Measurements from ENCODE around the gene OR56A3.
"Not testable (repeated sequence)": the region's sequence is repeated elsewhere in the genome, so short reads cannot be mapped to it uniquely, and the experiment has no call there.

OR56A3 gene

GRCh38 chr11:5941951-5942350 is at the start of gene OR56A3:
OR56A3 (plus strand) TSS chr11:5942251; CDS start chr11:5947347, 5,096 bp downstream.
- no peak for DNase-seq

GRCh38 chr11:5892908-5893307 is 49.1 kb upstream of the OR56A3 start, which contains the start of gene OR52E5:
OR52E5 (plus strand) TSS chr11:5893208; CDS start chr11:5900777, 7,569 bp downstream.
- DNase-seq = no peak

GRCh38 chr11:5899534-5899933 is 42.5 kb upstream of the OR56A3 start:
- DNase-seq = no peak

GRCh38 chr11:5910540-5910939 is 31.5 kb upstream of the OR56A3 start:
- DNase-seq = no peak

GRCh38 chr11:5922749-5923426 is 19.2 kb upstream of the OR56A3 start:
- no peak for DNase-seq

- DNase-seq = no peak
Measured at GRCh38 chr11:5923427-5923776, 18.6 kb upstream of the OR56A3 start.

- no peak for DNase-seq
Measured at GRCh38 chr11:5923794-5924193, 18.3 kb upstream of the OR56A3 start.

GRCh38 chr11:5928271-5928670 is 13.8 kb upstream of the OR56A3 start:
- no peak for DNase-seq

GRCh38 chr11:5928811-5929210 is 13.2 kb upstream of the OR56A3 start:
- DNase-seq = no peak

- no peak for DNase-seq
Measured at GRCh38 chr11:5929571-5930368, 12.3 kb upstream of the OR56A3 start.

- no peak for DNase-seq
Measured at GRCh38 chr11:5930614-5931013, 11.4 kb upstream of the OR56A3 start.

- DNase-seq = no peak
Measured at GRCh38 chr11:5931061-5931460, 11.0 kb upstream of the OR56A3 start.

GRCh38 chr11:5932671-5933070 is 9.4 kb upstream of the OR56A3 start:
- DNase-seq = no peak

GRCh38 chr11:5933116-5933515 is 8.9 kb upstream of the OR56A3 start:
- no peak for DNase-seq

- no peak for DNase-seq
Measured at GRCh38 chr11:5937868-5938602, 4.0 kb upstream of the OR56A3 start.

- DNase-seq = no peak
Measured at GRCh38 chr11:5938603-5938965, 3.5 kb upstream of the OR56A3 start.

GRCh38 chr11:5940748-5941147 is 1.3 kb upstream of the OR56A3 start:
- DNase-seq = no peak

- DNase-seq = no peak
Measured at GRCh38 chr11:5955586-5955985, 13.5 kb downstream of the OR56A3 start.

GRCh38 chr11:5960704-5961320 is 18.8 kb downstream of the OR56A3 start:
- not testable (repeated sequence) for DNase-seq

- DNase-seq = no peak
Measured at GRCh38 chr11:5966958-5967357, 24.9 kb downstream of the OR56A3 start.

- no peak for DNase-seq
Measured at GRCh38 chr11:5967708-5968107, 25.7 kb downstream of the OR56A3 start.

GRCh38 chr11:5968394-5968793 is 26.3 kb downstream of the OR56A3 start, which contains the start of gene OR56A5:
OR56A5 (minus strand) TSS chr11:5968494; CDS start chr11:5968494, 0 bp downstream.
- no peak for DNase-seq

- DNase-seq = no peak
Measured at GRCh38 chr11:5973530-5973929, 31.5 kb downstream of the OR56A3 start.

Data from NCI-H2107 (cell line).